GM18520 (cell line): ENCODE results near the gene MEX3A.
A peak's percentile ranks its signal among the peaks of the same experiment; 100 is the strongest.
"Not testable (repeated sequence)": the region's sequence is repeated elsewhere in the genome, so short reads cannot be mapped to it uniquely, and the experiment has no call there.

Source experiments
- ATAC-seq: cut with Tn5 transposase; IDR thresholded peaks from one replicate; pipeline ENCODE4 v1.9.1; 2021; ENCODE audit not compliant: unreplicated experiment

Gene MEX3A

GRCh38 chr1:156082309-156083091, at the start of gene MEX3A:
MEX3A (minus strand) TSS chr1:156082465; CDS start chr1:156081998, 467 bp downstream.
- no peak for ATAC-seq

DNA sequence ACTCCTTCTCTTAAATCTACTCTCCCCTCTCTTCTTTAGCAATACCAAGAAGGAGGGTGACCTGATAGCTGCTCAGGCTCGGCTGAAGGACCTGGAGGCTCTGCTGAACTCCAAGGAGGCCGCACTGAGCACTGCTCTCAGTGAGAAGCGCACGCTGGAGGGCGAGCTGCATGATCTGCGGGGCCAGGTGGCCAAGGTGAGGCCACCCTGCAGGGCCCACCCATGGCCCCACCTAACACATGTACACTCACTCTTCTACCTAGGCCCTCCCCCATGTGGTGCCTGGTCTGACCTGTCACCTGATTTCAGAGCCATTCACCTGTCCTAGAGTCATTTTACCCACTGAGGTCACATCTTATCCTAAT, 48.3 kb upstream of the MEX3A start:
- no peak for ATAC-seq

DNA sequence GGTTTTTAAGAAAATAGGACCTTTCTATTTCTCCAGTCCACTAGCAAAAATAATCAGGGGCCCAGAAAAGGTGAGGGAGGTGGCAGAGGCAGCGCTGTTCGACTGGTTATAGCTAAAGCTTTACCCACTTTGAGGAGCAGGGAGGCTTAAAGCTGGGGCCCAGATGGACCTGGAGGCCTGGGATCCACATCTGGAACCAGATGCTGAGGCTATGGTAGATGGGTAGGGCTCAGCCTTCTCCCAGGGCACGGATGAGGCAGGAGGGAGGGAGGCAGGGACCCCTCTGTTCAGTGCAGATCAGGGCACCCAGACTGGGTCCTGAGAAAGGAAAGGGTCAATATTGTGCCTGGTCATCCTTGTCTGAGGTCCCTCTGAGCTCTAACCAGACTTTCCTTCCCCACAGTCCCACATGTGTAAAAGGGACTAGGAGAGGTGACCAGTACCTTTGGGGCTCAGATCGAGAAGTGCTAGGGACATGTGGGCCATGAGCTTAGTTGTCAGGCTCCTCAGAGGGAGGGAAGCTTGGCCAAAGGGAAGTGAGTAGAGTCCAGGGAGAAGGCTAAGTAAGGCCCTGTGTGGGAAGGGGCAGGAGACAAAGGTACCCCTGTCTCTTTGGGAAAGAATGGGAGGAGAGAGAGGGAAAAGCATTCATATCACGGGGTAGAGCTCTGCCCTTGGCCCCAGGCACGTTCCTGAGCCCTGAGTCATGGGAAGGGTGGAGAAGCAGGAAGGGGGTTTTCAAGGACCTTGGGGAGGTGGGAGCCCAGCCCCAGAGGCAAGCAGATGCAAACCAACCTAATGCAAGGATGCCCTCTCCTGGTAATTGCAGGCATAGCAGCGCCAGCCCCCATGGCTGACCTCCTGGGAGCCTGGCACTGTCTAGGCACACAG, 47.7 kb upstream of the MEX3A start:
- no peak for ATAC-seq

GRCh38 chr1:156128654-156129597, 46.7 kb upstream of the MEX3A start:
- ATAC-seq = no peak

DNA sequence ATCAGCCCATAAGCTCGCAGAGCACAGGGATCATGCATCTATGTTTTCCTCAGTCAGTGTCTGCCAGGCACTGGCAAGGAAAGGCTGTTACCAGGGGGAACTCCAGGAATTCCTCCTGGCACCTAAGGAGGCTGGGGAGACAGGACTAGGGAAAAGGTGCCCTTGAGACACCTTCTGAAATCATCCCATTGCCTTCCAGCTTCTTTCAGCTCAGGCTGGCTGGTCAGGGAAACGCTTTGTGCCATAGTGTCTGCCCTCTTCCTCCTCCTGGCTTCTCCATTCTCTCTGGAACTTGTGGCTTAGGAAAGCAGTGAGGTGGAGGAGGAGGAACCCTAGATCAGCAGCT, 46.0 kb upstream of the MEX3A start:
- no peak for ATAC-seq

GRCh38 chr1:156126630-156127534, 44.6 kb upstream of the MEX3A start:
- ATAC-seq = peak; percentile 40

DNA sequence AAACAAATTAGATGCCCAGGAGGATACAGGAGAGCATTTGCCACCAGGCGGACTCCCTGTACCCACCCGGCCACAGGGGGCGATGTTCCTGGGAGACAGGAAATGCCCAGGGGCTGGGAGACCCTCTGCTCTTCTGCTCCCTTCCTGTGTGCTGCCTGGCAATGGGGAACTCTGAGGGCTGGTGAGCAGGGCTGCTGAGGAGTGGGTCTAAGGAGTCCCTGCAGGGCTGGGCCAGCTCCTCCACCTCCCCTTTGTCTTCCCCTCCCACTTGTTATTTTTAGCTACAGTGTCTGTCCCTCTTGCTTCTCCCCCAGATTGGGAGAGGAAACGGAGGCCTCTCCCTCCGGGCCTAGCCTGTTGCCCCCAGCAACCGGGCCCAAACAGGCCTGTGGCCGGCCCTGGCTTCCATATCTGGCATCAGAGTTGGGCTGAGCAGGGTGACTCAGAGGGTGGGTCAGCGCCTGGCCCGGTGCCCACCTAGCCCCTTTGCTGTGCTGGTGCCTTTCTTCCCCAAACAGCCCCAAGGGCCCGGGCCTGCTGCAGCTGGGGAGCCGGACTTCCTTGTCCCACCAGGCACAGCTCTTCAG, 43.9 kb upstream of the MEX3A start:
- no peak for ATAC-seq

GRCh38 chr1:156125544-156125943, 43.3 kb upstream of the MEX3A start:
- not testable (repeated sequence) for ATAC-seq

DNA sequence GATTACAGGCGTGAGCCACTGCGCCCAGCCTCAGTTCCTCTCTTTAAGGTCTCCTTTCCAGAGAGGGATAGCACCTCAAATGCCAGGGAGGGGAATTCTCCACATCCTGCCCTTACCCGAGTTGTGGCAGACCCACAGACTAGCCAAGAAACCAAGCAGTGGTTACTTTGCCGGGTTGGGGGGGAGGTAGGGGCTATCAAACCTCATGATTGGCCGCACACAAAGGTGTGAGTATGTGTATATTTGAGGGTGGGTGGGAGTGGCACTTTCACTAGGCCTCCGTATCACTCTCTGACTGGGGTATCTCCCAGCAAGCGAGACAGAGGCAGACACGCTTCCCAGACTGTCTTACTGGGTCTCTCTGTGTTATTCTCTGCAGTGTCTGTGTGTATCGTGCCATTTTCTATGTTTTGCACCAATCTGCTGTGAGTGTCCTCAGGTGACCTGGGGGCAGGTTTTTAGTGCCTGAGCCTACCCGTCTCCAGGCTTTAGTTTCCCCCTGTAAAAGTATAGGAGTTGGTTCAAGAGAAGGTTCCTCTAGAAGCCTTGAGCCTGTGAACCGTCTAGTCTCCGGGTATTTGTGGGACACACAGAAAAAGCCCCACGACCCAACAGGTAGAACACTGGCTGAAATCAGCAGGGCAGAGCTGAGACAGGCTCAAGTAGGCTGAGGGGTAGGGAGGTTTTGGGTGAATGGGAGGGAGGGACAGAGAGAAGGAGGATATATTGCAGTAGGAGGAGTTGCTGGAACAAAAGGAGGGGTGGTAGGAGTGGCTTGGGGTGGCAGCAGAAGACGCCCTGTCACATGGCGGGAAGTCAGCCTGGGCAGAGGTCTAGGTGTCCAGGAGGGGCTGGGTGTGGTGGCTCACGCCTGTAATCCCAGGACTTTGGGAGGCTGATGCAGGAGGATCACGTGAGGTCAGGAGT, 42.6 kb upstream of the MEX3A start:
- ATAC-seq = no peak

- no peak for ATAC-seq
Measured at GRCh38 chr1:156123356-156124196, 41.3 kb upstream of the MEX3A start.

- no peak for ATAC-seq
Measured at GRCh38 chr1:156122519-156123355, 40.5 kb upstream of the MEX3A start.

GRCh38 chr1:156122086-156122485, 39.8 kb upstream of the MEX3A start:
- ATAC-seq = no peak

DNA sequence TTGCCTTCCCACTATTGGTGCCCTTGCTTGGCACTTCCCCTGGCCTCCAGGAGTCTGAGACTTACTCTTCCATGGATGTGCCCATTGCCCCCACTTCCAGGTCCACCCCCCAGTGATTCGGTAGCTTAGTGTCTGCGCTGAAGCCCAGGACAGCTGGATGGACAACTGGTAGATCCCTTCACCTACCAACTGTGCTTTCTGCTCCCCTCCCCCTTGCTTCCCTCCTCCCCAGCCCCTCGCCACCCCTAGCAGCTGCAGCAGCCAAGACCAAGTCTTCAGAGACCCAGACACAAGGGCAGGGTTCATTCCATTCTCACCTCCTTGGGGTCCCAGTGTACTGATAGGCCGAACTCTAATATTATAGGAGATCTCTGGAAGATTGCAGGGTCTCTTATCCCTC, 39.2 kb upstream of the MEX3A start:
- ATAC-seq = no peak

GRCh38 chr1:156121005-156121404, 38.7 kb upstream of the MEX3A start:
- ATAC-seq = not testable (repeated sequence)

- ATAC-seq = no peak
Measured at GRCh38 chr1:156120318-156120717, 38.1 kb upstream of the MEX3A start.

DNA sequence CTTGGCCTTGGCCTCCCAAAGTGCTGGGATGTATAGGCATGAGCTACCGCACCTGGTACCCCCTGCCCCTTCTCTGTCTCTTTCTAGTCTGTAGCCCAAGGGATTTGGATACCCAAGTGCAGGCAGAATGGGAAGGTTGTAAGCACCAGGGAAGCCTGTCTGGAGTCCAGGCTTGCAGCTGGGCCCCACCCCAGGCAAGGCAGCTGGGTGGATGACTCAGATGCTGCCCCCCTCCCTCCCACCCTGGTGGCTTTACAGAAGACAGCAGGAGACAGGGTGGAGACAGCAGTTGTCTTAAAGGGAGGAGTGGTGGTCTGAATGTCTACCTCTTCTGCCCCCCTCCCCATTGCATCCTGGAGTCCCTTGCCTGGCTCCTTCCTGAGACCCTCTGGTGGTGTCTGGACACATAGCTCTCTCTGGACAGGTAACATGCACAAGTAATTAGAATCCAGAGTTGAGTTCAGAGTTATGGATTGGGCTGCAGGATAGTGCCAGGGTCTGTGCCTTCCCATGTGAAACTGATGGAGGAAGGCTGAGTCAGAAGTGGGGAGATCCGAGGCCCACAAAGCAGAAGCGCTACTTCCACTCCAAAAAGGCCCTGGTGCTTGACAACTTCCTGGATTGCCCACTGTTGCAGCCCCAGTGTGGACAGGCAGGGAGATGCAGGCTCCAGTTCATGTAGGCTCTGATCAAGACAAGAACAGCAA, 37.4 kb upstream of the MEX3A start:
- no peak for ATAC-seq
